IPS DF 4.7 (cell line): ENCODE measurements around the gene KIF18B.

Experiments
- DNase-seq: peaks from one replicate; pipeline ENCODE4 v3.0.0-alpha.2; 2013; ENCODE audit warnings: low spot score; ENCODE audit errors: extremely low read depth

KIF18B gene

DNA sequence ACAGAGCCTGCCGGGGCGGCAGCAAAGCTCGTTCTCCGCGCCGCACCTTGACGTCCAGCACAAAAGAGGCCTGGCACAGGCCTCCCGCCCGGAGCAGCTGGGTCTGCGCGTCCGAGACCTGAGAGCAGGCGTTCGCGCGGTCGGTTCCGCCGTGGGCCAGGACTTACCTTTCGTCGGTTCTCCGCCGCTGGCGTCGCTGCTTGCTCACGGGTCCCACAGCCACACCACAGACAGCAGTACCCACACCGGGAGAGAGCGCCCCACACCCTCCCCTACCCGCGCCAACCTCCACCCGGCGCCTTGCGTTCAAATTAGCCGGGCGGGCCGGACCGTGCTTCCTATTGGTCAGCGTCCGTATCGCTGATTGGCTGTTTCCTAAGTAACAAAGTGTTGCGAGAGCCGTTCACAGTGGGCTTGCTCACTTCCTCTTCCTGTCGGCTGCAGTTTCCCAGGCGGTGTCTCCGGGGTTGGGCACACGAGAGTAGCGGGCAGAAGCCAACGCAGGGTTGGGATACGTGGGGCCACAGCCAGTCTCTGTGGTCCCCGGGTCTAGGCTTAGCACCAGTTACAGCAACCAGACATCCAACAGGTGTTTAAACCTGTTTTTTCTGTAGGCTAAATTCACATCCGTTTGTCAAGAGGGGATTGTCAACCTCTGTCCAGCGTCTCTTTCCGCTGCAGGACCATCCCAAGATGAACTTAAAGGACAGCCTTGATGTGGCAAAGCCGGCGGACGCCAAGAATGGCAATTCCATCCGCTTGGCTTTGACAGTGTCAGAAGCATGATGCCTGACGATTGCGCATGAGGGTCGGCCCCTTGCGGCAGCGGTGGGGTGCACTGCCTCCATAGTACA lies at the start of gene KIF18B:
Gene KIF18B (minus strand): TSS at position 313 of the 854 bp plus-strand sequence. CDS start 11,429 bp downstream, outside the sequence.
- DNase-seq = peak; percentile 90

DNA sequence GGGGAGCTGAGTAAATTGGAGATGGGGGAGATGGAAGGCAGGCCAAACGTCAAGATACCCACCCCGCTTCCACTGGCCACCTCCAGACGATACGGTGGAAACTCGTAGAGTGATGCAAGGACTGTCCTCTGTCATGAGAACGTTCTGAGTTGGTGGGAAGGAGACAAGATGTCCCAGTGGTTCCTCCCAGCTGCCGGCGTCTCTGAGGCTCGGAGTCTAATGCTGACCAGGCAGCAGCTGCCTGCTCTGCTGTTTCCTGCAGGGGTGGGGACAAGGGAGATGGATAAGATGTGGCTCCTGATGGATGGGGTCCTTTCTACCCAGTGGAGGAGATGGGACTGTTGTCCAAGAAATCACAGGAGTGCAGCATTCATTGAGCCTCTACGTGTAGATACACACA lies 48.7 kb upstream of the KIF18B start:
- DNase-seq = no peak

DNA sequence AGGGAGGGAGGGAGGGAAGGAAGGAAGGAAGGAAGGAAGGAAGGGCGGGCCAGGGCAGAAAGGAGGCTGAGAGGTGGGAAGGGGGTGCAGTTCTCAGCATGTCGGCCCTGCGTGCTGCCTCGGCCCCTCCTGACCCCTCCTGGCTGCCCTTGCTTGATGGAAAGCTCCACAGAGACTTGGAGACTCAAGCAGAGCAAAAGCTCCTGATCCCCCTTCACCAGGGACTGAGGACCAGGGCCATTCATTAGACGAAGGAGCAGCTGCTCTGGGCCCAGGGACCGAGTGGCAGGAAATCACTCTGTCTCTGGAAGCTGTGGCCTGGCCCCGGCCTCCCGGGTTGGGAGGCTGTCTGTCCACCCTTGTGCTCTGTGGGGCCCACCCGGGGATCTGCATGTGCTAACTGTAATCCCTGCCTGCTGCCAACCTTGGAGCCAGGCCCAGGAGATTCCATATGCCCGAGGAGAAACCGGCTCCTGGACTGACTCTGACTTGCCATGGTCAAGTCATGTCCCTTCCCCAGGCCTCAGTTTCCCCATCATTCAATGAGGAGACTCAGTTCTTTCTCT lies 47.9 kb upstream of the KIF18B start:
- no peak for DNase-seq

DNA sequence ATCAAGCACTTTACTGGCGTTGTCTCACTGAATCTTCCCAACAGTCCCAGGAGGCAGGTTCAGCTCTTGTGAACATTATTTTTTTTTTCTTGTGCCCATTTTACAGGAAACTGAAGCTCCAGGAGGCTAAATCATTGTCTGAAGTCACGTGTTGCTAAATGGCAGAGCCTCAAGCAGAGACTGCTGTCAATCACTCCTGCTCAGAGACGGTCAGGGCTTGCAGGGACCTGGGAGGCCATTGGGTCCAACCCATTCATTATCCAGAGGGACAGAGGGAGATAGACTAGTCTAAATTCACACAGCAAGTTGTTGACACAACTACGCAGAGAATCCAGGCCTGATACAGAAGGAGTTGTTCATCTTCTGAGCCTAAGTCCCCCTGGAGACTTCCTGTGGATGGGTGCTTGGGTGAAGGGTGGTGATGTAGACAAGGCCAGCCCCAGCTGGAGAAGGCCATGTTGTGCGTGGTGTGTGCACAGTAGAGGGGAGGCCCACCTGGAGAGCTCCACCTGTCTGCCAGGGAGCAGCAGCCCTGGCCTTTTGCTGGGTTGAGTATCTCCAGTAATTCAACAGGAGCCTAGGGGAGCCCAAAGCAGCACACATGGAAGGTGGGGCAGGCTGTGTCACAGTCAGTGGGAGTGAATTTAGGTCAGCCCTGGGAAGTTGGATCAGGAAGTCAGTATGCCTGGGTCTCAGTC lies 44.8 kb upstream of the KIF18B start:
- no peak for DNase-seq

DNA sequence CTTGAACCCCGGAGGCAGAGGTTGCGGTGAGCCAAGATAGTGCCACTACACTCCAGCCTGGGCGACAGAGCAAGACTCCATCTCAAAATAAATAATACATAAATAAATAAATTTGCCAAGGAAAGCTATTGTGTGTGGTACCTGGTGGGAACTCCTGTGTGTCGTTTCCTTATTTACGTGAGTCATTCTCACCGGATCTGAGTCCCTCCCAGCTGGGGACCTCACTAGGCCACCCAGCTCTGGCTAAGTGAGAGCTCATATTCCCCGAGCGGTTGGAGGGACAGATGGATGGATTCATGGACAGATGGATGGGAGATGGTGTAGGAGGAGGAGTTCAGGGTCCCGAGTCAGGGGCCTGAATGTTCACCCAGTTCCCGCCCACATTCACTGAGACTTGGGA lies 43.4 kb upstream of the KIF18B start:
- no peak for DNase-seq

DNA sequence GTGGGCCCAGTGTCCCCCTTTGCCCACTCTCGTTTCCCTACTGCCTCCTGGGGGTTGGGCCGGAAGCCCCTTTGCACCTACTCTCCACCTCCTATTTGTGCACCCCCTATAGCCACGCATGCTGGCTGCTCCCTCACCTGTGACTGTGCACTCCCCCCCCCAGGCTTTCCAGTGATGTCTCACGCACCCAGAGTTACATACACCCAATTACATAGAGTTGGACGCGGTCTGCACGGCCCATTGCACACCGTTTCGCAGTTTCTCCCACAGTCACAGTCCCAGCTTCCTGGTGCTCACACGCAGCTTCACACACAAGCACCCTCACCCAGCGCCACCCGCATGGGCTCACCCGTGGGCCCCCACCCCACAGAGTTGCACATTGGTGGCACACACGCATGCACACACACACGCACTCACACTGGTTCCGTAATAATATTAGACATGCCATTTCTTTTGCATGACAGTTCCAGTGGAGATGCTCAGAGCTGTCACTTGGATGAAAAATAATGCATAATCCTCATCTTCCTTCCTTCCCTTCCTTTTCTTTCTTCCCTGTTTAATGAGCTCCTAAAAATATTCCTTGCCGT lies 42.1 kb upstream of the KIF18B start:
- no peak for DNase-seq

DNA sequence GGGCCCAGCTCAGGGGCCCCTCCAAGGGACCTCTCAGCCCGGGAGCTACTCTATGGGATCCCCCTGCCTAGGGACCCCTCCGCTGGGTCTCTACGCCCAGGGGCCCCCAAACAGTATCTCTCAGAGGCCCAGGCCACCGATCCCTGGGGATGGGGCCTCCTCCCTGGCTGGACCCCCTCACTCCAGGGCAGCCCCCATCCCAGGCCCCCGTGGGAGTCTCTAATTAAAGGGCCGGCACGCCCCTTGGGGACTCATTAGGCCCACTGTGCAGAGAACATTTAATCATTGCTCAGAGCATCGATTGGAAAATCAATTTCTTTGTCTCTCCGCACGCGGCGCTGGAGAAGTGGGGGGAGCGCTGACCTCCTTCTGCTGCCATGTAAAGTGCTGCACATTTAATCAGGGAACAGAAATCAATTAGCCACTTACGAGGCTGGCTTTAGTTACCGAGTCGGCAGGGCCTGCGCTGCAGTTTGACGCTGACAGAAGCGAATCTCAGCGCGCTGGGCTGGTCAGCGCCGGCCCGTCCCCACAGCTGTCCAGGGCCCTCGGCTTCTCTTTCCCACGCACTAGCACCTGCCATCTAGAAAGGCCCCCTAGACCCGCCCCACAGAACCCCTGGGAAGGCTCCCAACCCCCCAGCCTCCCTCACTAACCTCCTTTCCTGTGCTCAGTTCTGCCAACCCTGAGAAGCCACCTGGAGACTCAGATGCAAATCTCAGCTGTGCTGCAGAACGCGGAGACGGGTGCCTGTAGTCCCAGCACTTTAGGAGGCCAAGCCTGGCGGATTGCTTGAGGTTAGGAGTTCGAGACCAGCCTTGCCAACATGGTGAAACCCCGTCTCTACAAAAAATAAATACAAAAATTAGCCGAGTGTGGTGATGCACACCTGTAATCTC lies 40.7 kb upstream of the KIF18B start:
- no peak for DNase-seq

DNA sequence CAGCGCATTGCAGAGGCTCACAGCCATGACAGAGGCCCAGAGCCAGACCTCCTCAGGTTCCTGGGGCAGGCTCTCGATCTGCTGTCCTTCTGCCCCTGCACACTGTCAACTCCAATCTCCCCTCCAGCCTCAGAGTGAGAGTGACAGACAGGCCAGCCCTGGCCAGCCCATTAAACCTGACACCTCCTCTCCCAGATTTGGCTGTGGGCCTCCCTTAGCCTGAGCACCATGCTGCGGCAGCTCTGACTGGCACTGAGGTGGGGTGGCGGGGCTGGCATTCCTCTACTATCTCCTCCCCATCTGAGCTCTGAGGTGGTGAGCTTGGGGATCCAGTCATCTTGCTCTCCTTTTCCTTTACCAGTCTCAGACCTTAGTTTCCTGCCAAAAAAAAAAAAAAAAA lies 36.0 kb upstream of the KIF18B start:
- no peak for DNase-seq

DNA sequence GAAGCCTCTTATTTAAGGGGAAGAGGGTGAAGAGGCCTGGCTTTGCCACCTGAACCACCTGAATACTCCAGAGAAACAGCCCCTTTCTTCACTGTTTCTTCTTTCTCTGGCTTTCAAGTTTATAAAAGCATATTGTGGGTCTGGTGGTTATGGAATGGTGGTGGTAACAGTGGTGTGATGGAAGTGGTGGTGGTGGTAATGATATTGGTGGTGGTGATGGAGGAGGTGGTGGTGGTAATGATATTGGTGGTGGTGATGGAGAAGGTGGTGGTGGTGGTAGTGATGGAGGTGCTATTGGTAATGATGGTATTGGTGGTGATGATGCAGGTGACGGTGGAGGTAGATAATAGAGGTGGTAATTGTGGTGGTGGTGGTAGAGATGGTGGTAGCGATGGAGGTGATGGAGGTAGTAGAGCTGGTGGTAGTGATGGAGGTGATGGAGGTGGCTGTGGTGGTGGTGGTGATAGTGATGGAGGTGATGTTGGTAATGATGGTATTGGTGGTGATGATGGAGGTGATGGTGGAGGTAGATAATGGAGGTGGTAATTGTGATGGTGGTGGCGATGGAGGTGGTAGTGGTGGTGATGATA lies 34.6 kb upstream of the KIF18B start:
- no peak for DNase-seq

DNA sequence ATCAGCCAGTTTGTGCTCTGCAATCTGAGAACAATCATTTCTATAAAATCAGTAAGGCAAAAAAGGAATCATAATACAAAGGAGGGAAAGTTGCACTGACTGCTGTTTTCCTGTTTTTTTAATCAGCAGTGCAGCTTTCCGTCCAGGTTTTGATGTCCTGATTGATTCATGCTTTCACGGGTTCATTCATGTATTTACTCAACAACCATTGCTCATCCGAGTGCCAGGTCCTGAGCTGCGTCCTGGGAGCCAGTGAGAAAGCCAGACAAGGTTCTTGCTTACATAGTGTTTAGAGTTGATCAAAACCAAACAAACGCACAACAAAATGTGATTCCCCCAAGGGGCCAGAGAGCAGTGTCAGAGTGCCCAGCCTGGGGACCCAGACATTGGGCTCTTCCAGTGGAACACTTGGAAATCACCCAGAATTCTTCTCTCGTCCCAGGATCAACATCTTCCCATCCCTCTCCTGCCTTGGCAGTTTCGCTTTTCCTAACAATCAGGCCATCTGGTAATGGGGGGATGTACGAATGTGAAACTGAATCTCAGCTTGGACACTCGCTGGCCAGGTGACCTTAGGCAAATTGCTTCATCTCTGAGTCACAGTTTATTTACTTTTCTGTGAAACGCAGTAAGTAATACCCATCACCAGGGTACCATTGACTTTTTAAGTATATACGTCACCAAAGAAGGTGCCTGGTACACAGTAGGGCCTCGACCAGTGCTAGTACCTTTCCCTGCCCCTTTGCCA lies 33.8 kb upstream of the KIF18B start:
- DNase-seq = no peak

DNA sequence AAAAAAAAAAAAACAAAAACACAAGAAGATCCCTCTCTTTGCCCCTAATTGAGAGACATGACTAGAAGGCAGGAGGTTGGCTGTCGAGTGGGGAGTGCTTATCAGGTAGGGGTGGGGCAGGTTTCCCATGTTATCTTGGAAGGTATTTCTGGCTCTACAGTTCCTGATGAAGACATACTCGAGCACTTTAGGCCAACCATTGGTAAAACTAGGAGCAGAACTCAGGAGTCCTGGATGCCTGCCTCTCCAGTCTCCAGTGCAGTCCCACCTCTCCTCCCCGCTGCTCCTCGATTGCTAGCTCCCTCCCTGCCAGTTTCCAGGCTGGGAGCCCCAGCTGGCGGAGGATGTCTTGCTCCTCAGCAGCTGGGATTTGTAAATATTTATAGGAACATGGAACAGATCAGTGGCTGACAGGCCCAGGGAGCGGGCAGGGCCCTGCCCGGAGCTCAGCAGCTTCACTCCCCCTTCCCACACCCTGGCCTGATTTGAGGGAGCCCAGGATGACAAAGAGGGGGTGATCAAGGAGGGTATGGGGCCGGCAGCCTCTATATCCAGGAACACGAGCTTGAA lies 31.9 kb upstream of the KIF18B start:
- DNase-seq = no peak

DNA sequence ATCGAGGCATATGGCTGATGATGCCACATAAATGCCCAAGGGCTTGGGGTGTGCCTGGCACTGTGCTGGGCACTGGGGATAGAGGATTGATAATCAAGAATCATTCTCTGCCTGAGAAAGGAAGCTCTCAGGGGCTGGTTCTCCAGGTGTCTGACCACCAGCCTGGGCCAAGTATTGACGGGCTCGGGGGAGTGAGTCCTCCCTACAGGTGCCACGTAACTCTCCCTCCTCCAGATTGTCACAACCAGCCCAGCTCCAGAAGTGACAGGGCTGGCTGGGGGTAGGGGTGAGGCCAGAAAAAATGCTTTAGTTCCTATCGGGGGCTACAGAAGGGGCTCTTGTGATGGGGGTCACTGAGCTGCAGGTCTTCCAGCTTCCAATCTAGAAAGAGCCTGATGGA lies 31.2 kb upstream of the KIF18B start:
- DNase-seq = no peak

DNA sequence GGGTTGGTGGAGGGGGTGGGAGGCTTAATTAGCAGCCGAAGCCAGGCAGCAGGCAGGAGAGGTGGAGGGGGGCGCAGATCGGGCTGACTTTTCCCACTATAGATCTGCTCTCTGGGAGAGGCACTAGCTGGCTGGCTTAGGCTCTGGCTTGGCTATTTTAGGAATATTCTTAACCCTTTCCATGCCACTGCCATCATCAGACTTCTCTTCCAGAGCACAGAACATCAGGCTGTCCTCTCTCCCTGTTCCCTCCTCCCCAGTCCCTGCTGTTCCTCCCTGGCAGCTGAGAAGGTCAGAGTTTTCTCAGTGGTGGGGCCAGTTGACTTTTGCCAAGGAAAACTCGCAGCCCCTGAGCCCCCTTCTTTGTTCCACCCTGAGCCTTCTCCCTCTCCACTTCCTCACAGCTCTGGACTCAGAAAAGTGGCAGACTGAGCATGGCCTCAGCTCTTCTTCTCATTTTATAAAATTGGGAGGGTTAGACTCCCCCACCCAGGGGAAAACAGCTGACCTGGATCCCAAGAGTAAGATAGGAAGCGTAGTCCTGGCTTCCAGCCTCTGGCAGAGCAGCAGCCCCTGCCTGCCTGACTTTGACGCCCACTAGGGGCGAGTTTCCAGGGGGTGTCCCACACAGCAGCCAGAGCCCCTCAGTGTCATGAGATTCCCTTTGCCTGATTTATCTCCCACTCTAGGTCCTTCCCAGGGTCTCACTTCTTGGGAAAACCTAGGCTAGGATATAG lies 30.4 kb upstream of the KIF18B start:
- DNase-seq = no peak

DNA sequence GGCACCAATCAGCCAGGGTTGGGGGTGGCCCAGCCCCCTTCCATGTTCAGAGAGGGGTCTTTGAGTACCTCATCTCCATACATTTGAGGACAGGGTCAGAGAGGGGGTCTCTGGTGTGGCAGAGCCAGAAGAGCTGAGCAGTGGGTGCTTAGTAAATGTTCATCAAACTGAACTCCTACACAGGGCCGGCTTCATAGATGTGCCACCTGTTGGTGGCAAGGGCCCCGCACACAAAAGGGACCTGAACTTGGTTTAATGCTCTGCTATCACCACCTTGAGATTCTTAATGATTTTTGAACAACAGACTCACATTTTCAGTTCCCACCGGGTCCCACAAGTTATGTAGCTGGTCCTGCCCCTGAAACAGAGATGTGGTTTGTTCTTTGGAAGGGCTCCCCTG lies 29.5 kb upstream of the KIF18B start:
- DNase-seq = no peak

DNA sequence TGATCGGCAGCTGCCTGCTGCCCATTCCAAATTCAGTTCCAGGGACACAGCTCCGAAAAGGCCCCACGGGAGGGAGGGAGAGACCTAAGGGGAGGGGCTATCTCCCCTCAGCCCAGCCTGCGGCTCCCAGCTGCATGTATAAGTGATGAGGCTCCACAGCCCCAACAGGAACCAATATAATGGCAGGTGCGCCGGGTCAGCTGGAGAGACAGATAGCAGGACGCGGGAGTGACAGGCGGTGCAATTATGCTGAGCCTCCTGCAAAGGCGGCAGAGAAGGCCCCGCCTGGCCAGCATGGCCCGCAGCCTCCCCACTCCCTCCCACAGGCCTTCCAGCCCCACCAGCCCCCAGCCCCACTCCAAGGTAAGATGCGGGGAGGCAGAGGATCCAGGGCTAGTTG lies 28.6 kb upstream of the KIF18B start:
- DNase-seq = no peak

DNA sequence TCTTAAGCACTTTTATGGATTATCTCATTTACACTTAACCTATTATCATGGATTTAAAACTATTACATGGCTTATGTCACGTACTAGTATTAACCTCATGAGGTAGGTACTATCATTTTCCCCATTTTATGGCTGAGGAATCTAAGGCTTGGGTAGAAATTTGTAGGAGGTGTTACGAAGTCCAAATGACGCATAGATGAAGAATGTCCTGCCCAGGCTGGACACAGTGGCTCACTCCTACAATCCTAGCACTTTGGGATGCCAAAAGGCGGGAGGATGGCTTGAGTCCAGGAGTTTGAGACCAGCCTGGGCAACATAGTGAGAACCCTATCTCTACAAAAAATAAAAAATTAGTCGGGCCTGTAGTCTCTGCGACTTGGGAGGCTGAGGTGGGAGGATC lies 25.4 kb upstream of the KIF18B start:
- no peak for DNase-seq

DNA sequence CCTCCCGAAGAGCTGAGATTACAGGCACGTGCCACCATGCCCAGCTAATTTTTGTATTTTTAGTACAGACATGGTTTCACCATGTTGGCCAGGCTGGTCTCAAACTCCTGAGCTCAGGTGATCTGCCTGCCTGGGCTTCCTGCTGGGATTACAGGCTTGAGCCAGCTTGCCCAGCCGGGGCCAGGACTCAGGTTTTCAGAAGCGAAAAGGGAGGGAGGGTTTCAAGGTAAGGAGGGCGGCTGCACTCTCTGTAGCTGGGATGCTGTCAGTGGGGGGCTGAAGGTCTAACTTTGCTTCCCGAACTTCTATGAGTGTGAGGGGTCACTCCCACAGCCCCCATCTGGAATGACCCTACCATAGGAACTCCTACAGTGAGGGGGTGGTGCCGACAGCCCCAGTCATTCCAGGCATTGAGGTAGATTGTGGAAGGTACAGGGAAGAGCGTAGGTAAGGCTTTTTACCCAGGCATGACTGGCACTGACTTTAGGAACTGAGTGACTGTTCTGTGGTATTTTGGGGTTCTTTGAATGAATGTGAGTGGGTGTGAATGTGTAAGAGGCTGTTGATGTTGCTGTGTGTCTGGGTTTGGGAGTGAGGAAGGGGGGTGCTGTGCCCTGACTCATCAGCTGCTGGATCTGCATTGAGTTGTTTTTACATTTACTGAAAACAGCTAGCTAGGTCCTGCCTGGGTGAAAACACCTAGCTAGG lies 24.4 kb upstream of the KIF18B start:
- DNase-seq = no peak

DNA sequence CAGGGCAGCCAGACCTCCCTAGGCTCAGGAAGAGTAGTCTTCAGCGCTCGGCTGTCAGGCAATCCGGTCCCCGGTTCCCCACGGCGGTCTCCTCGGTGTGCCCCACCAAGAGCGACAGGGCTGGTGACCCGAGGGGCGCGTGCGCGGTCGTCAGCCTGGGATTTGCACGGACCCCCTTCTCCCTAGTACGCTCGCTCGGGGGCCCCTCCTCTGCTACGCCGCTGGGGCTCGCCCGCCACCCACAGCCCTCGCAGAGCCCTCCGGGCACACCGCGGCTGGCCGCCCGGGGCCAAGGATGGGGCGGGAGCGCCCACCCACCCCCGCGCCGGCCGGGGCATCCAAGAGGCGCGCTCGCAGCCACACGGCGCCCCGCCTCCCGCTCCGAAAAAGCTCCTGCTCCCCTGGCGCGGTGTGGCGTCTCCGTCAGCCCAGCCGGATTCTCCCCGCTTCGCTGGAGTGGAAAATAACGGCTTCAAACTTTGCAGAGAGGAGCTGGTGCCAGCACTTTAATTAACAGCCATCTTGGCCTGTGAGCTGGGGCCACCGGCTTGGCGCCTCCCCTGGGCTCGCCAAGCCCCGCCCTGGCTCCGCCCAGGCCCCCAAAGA lies 22.7 kb upstream of the KIF18B start:
- DNase-seq = no peak
